Pancreas (tissue), 10 donors: ENCODE results near the gene BMPR1A. TPM values are rescaled to one million over a fixed set of nuclear protein-coding genes. Genes with fewer than 3 reads are reported as not detected.

Experiments
- ATAC-seq, 4 donors: fragments of 200-7000 bp; cut with Tn5 transposase; one replicate each; pipeline versions ENCODE4 v1.8.0 to v1.9.1; 2020; ENCODE audit warnings: mild to moderate bottlenecking in 4 of 4, moderate library complexity in 4 of 4
- DNase-seq, 6 donors: peaks; one replicate each; pipeline ENCODE4 v3.0.0-alpha.2; 2020
- FAIRE-seq: peaks from 2 replicates; lab custom pipeline; 2012; peaks lifted over from hg19 to GRCh38; lab: Jason Lieb, UNC
- H3K27ac ChIP-seq, 4 donors: fragments of 200-600 bp; sonication (generic); 1 replicate in 3 of 4; 2 replicates in 1 of 4; pipeline versions ENCODE4 v1.5.0 to v1.8.0; 2020
- H3K27me3 ChIP-seq, 4 donors: fragments of 200-600 bp; one replicate each; pipeline ENCODE4 v1.8.0; 2021
- H3K36me3 ChIP-seq, 3 donors: fragments of 200-600 bp; sonication (generic) in 1 of 3; one replicate each; pipeline versions ENCODE4 v1.5.0 to v1.8.0; 2020 to 2021
- H3K4me1 ChIP-seq, 3 donors: fragments of 200-600 bp; one replicate each; pipeline ENCODE4 v1.8.0; 2021
- H3K4me3 ChIP-seq, 4 donors: fragments of 200-600 bp; sonication (generic) in 2 of 4; one replicate each; pipeline versions ENCODE4 v1.5.0 to v1.8.0; 2020 to 2021
- H3K9me3 ChIP-seq, 4 donors: fragments of 200-600 bp; one replicate each; pipeline ENCODE4 v1.8.0; 2021
- CTCF ChIP-seq, 4 donors: fragments of 200-600 bp; sonication (generic) in 3 of 4; IDR thresholded peaks; one replicate each; pipeline versions ENCODE4 v1.5.0 to v1.8.0; 2021; ENCODE audit warnings: antibody characterized with exemption in 4 of 4
- WGBS, 2 donors: extraction: QIAGEN DNeasy Blood & Tissue Kit; methylation state at CpG; one replicate each; pipeline ENCODE4 v1.1.7; 2013; 5-methylcytosine and 5-hydroxymethylcytosine counted together
- intact Hi-C, 3 donors: fragments of 100-400 bp; cut with DNase I; formaldehyde crosslinking; loops; one replicate each; pipeline versions ENCODE4 v1.11.1 to v1.14.2; 2022
- polyA plus RNA-seq, 2 donors: library from polyadenylated mRNA; stranded (reverse); fragments of 200-250 nt; gene quantifications; one replicate each; pipeline ENCODE4 v1.2.3, GENCODE V29; 2013
- total RNA-seq, 6 donors: library from RNA; stranded (reverse); fragmentation: NEBNext Ultra II Directional in 4 of 6; extraction: Animal tissue kit (Norgen Biotek cat#: 25700) in 4 of 6; gene quantifications; one replicate each; pipeline versions ENCODE4 v1.2.1 to v1.2.4, GENCODE V29; 2021 to 2023
- donor health status: healthy with polysubstance abuse.
- donor health status: DM: no; HTN: no; CAD: no; lungs with moderate emphysema.
- donor health status: DM: no; HTN: no; CAD: no.
- donor health status: control.
- donor health status: control.
- donor health status: Bipolar disorder and iron deficiency.
- donor health status: DM: yes; HTN: yes; CAD: no.
- donor health status: DM: no; HTN: no; CAD: no.
- donor health status: DM: no; HTN: no; CAD: no.
- donor health status: DM: yes; HTN: yes; CAD: no.

BMPR1A gene
- total and polyA plus RNA-seq, 8 donors: 3.5 to 22.3 (median 11.1) TPM

- intact Hi-C loops: no loop called here
- no peak for ATAC-seq
- FAIRE-seq: no peak
- WGBS, 2 donors: 94 to 100% methylated on average over 1 of the region's 1 CpG
- H3K4me1 ChIP-seq: no peaks in the 10 kb centered on the region
- no peaks in the 10 kb centered on the region for H3K27me3 ChIP-seq
- no peak for DNase-seq
- no peaks in the 10 kb centered on the region for H3K36me3 ChIP-seq
- no peaks in the 10 kb centered on the region for H3K9me3 ChIP-seq
- no peak overlapping the region for H3K4me3 ChIP-seq
- no peak for TF ChIP-seq CTCF (IDR thresholded peaks at IDR 0.05)
- H3K27ac ChIP-seq: no peak overlapping the region
These were observed 57.6 kb downstream of the BMPR1A start for GRCh38 chr10:86813982-86814381.

GRCh38 chr10:86815035-86815617 lies 58.7 kb downstream of the BMPR1A start:
- FAIRE-seq: no peak
- 84 to 90% methylated on average over 4 of the region's 4 CpGs for WGBS, 2 donors
- ATAC-seq: no peak

GRCh38 chr10:86815640-86816039 lies 59.2 kb downstream of the BMPR1A start:
- FAIRE-seq (no peak), DNase-seq (no peak), ATAC-seq (no peak)
- WGBS, 2 donors: 90 to 93% methylated on average over 5 of the region's 5 CpGs
- intact Hi-C loops: no loop called here
- Histone ChIP-seq H3K27me3 (no peaks in the 10 kb centered on the region), H3K27ac (no peak overlapping the region), H3K36me3 (no peaks in the 10 kb centered on the region), H3K4me1 (no peaks in the 10 kb centered on the region), H3K9me3 (no peaks in the 10 kb centered on the region), H3K4me3 (no peak overlapping the region)
- no peak for TF ChIP-seq CTCF (IDR thresholded peaks at IDR 0.05)

More at GRCh38 chr10:86815035-86815617, 58.7 kb downstream of the BMPR1A start:
- Histone ChIP-seq H3K4me1 (no peaks in the 10 kb centered on the region), H3K4me3 (no peak overlapping the region), H3K27ac (no peak overlapping the region), H3K36me3 (no peaks in the 10 kb centered on the region), H3K27me3 (no peaks in the 10 kb centered on the region), H3K9me3 (no peaks in the 10 kb centered on the region)
- intact Hi-C loops: no loop called here
- no peak for TF ChIP-seq CTCF (IDR thresholded peaks at IDR 0.05)
- no peak for DNase-seq

- no peak overlapping the region for H3K27ac ChIP-seq
- 79 to 88% methylated on average over 2 of the region's 2 CpGs for WGBS, 2 donors
These were observed 60.8 kb downstream of the BMPR1A start for GRCh38 chr10:86817246-86817645.

More at GRCh38 chr10:86817246-86817645, 60.8 kb downstream of the BMPR1A start:
- no peak overlapping the region for H3K4me3 ChIP-seq
- no peaks in the 10 kb centered on the region for H3K27me3 ChIP-seq
- no peak for TF ChIP-seq CTCF (IDR thresholded peaks at IDR 0.05)
- intact Hi-C loops: no loop called here
- no peaks in the 10 kb centered on the region for H3K4me1 ChIP-seq
- H3K9me3 ChIP-seq: no peaks in the 10 kb centered on the region
- no peaks in the 10 kb centered on the region for H3K36me3 ChIP-seq
- DNase-seq (no peak), FAIRE-seq (no peak), ATAC-seq (no peak)
